T-cell (primary cell): Measurements from ENCODE around the gene SLC35G6. TPM values are rescaled to one million over a fixed set of nuclear protein-coding genes. Genes with fewer than 3 reads are reported as not detected.
A peak's percentile ranks its signal among the peaks of the same experiment; 100 is the strongest.

ENCODE experiments used
- ATAC-seq, 4 experiments: fragments of 200-7000 bp in 3 of 4; fragments of 150-1000 bp in 1 of 4; cut with Tn5 transposase; replicated peaks in 1 of 4; 1 replicate in 3 of 4; 2 replicates in 1 of 4; pipeline ENCODE4 v1.10.0; 2021; ENCODE audit warnings: moderate library complexity in 3 of 4, mild to moderate bottlenecking in 2 of 4, moderate number of reproducible peaks in 1 of 4
- CTCF ChIA-PET, 2 donors: fragments of 300-600 bp; sonication (Branson Sonifier 250); formaldehyde crosslinking; loops; one replicate each; lab custom pipeline; 2022; ENCODE audit warnings: antibody characterized with exemption in 2 of 2; lab: Charles Lee
- POLR2A ChIA-PET, 2 donors: fragments of 300-600 bp; sonication (Branson Sonifier 250); formaldehyde crosslinking; loops; one replicate each; lab custom pipeline; 2022; ENCODE audit warnings: antibody characterized with exemption in 2 of 2; lab: Charles Lee
- DNase-seq, 35 experiments: peaks; one replicate each; pipeline versions ENCODE4 v3.0.0 to v3.0.0-alpha.2; 2013 to 2023
- H3K27ac ChIP-seq: one replicate; pipeline ENCODE4 v1.5.1; 2013; ENCODE audit warnings: low read length
- H3K27me3 ChIP-seq, 2 experiments: replicated peaks in 1 of 2; 1 replicate in 1 of 2; 2 replicates in 1 of 2; pipeline versions ENCODE4 v1.6.1 to v1.7.0; 2013; ENCODE audit warnings: low read length in 1 of 2, mixed read lengths in 1 of 2; ENCODE audit not compliant: control insufficient read depth in 2 of 2, insufficient read depth in 2 of 2; ENCODE audit errors: extremely low read depth in 1 of 2
- H3K36me3 ChIP-seq, 2 donors: 1 replicate in 1 of 2; 2 replicates in 1 of 2; pipeline versions ENCODE4 v1.6.1 to v1.7.0; 2013; ENCODE audit warnings: low read length in 1 of 2; ENCODE audit not compliant: control insufficient read depth in 2 of 2, insufficient read depth in 1 of 2; ENCODE audit errors: extremely low read depth in 1 of 2
- H3K4me1 ChIP-seq, 2 experiments: 1 replicate in 1 of 2; 2 replicates in 1 of 2; pipeline versions ENCODE4 v1.6.1 to v1.7.0; 2013; ENCODE audit warnings: low read length in 2 of 2, mixed read lengths in 1 of 2; ENCODE audit not compliant: insufficient read depth in 2 of 2, control insufficient read depth in 1 of 2; ENCODE audit errors: extremely low read depth in 1 of 2
- H3K4me3 ChIP-seq, 2 donors: 1 replicate in 1 of 2; 2 replicates in 1 of 2; pipeline versions ENCODE4 v1.5.1 to v1.7.0; 2013; ENCODE audit warnings: mild to moderate bottlenecking in 2 of 2, low read length in 1 of 2, moderate library complexity in 1 of 2; ENCODE audit not compliant: control insufficient read depth in 1 of 2; ENCODE audit errors: extremely low read depth in 1 of 2
- H3K9me3 ChIP-seq: 2 replicates; pipeline ENCODE4 v1.7.0; 2013
- H3K27ac Mint-ChIP-seq, 2 donors: one replicate each; pipeline ENCODE4 v1.8.0; 2020 to 2021; ENCODE audit warnings: mild to moderate bottlenecking in 2 of 2, mixed read lengths in 2 of 2
- H3K27me3 Mint-ChIP-seq, 2 donors: one replicate each; pipeline ENCODE4 v1.8.0; 2021 to 2022; ENCODE audit warnings: mixed read lengths in 2 of 2
- H3K36me3 Mint-ChIP-seq: one replicate; pipeline ENCODE4 v1.8.0; 2021; ENCODE audit warnings: mixed read lengths
- H3K4me1 Mint-ChIP-seq, 3 donors: one replicate each; pipeline ENCODE4 v1.8.0; 2020 to 2022; ENCODE audit warnings: mixed read lengths in 3 of 3, mild to moderate bottlenecking in 1 of 3
- H3K4me3 Mint-ChIP-seq, 3 donors: one replicate each; pipeline ENCODE4 v1.8.0; 2020 to 2022; ENCODE audit warnings: mild to moderate bottlenecking in 3 of 3, mixed read lengths in 3 of 3, moderate library complexity in 3 of 3
- H3K9me3 Mint-ChIP-seq, 3 donors: one replicate each; pipeline ENCODE4 v1.8.0; 2020 to 2022; ENCODE audit warnings: mixed read lengths in 3 of 3
- WGBS: methylation state at CpG from one replicate; pipeline ENCODE4 v1.1.5; 2013; ENCODE audit warnings: missing lambda C conversion rate; ENCODE audit not compliant: insufficient coverage; 5-methylcytosine and 5-hydroxymethylcytosine counted together
- total RNA-seq, 35 experiments: library from RNA in 6 of 35; stranded (reverse) in 6 of 35; fragments of 120-200 nt in 1 of 35; gene quantifications; one replicate each; pipeline versions ENCODE4 v1.2.1 to v1.2.4 and lab custom pipeline; 2013 to 2026

Gene SLC35G6
- total RNA-seq, 5 donors from 2014 or later (not counting 1 experiment from before 2014, with no cell fraction given) = not detected

DNA sequence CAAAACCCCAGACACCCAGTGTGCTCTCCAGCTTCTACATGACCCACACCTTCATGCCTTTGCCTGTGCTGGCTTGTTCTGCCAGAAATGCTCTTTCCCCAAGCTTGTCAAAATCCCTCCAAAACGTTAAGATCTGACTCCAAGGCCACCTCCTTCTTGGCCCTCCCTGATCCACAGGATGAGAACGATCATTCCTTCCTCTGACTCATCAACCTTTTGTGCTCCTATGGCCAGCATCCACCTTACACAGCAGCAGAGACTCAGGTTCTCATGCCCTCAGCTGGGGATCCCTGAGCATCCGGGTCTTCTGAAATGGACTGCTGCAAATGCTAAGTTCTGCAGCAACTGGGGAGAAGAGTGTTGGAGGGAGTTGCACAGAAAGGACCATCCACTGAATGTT, 4.8 kb upstream of the SLC35G6 start:
- H3K27me3 Mint-ChIP-seq = no peaks in the 10 kb centered on the region
- POLR2A ChIA-PET = interaction anchor here (0.6 to 1.1 kb wide), 3 partner anchors 9 to 92 kb away, joined by 3 read pairs; no protein-coding TSS in a partner anchor
- peaks cover 59 to 78% (median 76%) of the 10 kb centered on the region in 3 donors for H3K4me1 Mint-ChIP-seq
- Histone ChIP-seq H3K4me1 (peaks cover 22 to 75% of the 10 kb centered on the region in 2 experiments), H3K27me3 (no peaks in the 10 kb centered on the region), H3K27ac (peak overlapping the region; percentile 88), H3K36me3 (peaks cover 0 to 3% of the 10 kb centered on the region in 2 donors), H3K9me3 (no peaks in the 10 kb centered on the region), H3K4me3 (peak overlapping the region in 1 of 2 donors; percentile 17)
- WGBS = 29% methylated on average over 2 of the region's 3 CpGs
- H3K27ac Mint-ChIP-seq = peak overlapping the region; percentile 89 to 96
- H3K9me3 Mint-ChIP-seq = no peaks in the 10 kb centered on the region
- no peaks in the 10 kb centered on the region for H3K36me3 Mint-ChIP-seq
- CTCF ChIA-PET = interaction anchor here in 1 of 2 donors (0.9 kb wide), 1 partner anchor 21 kb away, joined by 4 read pairs; no protein-coding TSS in a partner anchor
- peak overlapping the region; percentile 3 to 96 (median 92) for H3K4me3 Mint-ChIP-seq
- no peak for ATAC-seq
- DNase-seq = no peak

DNA sequence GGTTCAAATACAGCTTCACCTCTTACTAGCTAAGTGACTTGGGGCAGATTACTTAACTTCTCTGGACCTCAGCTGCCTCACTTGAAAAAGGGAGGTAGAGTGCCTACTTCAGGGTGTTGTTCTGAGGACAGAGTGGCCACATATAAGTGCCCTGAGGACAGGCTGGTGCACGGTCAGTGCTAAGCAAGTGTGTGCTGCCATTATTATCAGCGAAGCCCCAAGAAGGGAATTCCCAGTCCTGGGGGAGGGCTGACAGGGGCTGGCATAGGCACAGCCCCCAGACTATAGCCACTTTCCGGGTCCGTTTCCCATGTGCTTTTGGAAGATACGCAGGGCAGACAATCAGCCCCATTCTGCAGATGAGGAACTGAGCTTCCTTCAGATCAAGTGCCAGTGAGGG, 4.3 kb upstream of the SLC35G6 start:
- peak overlapping the region in 1 of 2 donors; percentile 81 for H3K4me3 ChIP-seq
- Mint-ChIP-seq H3K4me3 (peak overlapping the region; percentile 92 to 96 (median 95)), H3K4me1 (peaks cover 59 to 78% (median 76%) of the 10 kb centered on the region in 3 donors), H3K27ac (peak overlapping the region; percentile 89 to 96), H3K27me3 (no peaks in the 10 kb centered on the region), H3K36me3 (no peaks in the 10 kb centered on the region), H3K9me3 (no peaks in the 10 kb centered on the region)
- ATAC-seq (no peak), DNase-seq (no peak)
- H3K27me3 ChIP-seq = no peaks in the 10 kb centered on the region
- H3K9me3 ChIP-seq = no peaks in the 10 kb centered on the region
- H3K36me3 ChIP-seq = peaks cover 0 to 3% of the 10 kb centered on the region in 2 donors
- ChIA-PET CTCF (no interaction called here), POLR2A (interaction anchor here (0.5 to 1.1 kb wide), 3 partner anchors 8 to 99 kb away, joined by 3 to 6 read pairs (median 4); no protein-coding TSS in a partner anchor)
- H3K4me1 ChIP-seq = peaks cover 18 to 76% of the 10 kb centered on the region in 2 experiments
- H3K27ac ChIP-seq = peak overlapping the region; percentile 88
- WGBS = 94% methylated on average over 5 of the region's 5 CpGs

DNA sequence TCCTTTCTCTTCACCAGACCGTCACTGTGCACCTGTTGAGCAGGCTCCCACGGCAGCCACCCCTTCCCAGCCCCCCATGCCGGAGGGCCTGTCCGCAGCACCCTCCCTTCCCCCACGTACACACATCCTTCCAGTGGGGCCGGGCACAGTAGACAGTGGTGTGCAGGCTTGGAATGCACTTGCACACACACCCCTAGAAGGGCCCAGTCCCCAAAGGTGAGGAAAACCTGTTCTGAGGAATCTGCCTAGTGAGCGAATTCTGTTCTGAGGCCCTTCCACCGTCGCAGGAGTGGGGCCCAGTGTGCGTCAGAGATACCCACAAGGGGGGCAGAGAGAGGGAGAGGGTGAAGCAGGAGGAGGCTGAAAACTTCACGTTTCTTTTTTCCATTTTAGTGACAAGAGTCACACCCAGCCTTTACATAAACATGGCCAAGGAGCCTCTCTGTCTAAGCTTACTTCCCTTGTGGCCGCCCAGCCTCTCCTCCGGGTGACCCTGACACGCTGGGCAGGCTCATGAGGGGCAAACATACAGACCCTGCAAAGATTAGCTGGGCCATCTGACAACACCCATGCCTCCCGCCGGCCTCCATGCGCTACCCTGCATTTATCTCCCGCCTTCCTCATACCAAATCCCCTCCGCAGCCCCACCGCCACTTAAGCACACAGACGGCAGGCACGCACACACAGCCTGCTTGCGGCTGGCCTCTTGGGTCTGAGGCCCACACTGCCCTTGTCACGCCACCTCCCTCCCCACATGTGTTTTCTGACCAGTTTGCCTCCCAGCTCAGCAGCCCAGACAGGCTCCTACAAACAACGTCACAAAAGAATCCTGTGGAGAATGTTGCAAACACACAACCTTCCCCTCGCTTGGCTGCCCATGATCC, 3.6 kb upstream of the SLC35G6 start:
- peaks cover 60 to 78% (median 75%) of the 10 kb centered on the region in 3 donors for H3K4me1 Mint-ChIP-seq
- H3K4me3 ChIP-seq = peak overlapping the region; percentile 67 to 81
- H3K4me1 ChIP-seq = peaks cover 17 to 75% of the 10 kb centered on the region in 2 experiments
- ATAC-seq (peak in 1 of 4 experiments; percentile 40), DNase-seq (peak in 29 of 35 experiments; percentile 24 to 72 (median 43))
- peak overlapping the region; percentile 89 to 96 for H3K27ac Mint-ChIP-seq
- peaks cover 0 to 3% of the 10 kb centered on the region in 2 donors for H3K36me3 ChIP-seq
- CTCF ChIA-PET = no interaction called here
- H3K9me3 ChIP-seq = no peaks in the 10 kb centered on the region
- no peaks in the 10 kb centered on the region for H3K27me3 Mint-ChIP-seq
- H3K9me3 Mint-ChIP-seq = no peaks in the 10 kb centered on the region
- POLR2A ChIA-PET = interaction anchor here (0.5 to 1.1 kb wide), 4 partner anchors 8 to 345 kb away, joined by 3 to 6 read pairs (median 4); no protein-coding TSS in a partner anchor
- H3K27me3 ChIP-seq = no peaks in the 10 kb centered on the region
- H3K36me3 Mint-ChIP-seq = no peaks in the 10 kb centered on the region
- WGBS = 68% methylated on average over 22 of the region's 26 CpGs
- peak overlapping the region; percentile 88 for H3K27ac ChIP-seq
- H3K4me3 Mint-ChIP-seq = peak overlapping the region; percentile 92 to 96 (median 95)

DNA sequence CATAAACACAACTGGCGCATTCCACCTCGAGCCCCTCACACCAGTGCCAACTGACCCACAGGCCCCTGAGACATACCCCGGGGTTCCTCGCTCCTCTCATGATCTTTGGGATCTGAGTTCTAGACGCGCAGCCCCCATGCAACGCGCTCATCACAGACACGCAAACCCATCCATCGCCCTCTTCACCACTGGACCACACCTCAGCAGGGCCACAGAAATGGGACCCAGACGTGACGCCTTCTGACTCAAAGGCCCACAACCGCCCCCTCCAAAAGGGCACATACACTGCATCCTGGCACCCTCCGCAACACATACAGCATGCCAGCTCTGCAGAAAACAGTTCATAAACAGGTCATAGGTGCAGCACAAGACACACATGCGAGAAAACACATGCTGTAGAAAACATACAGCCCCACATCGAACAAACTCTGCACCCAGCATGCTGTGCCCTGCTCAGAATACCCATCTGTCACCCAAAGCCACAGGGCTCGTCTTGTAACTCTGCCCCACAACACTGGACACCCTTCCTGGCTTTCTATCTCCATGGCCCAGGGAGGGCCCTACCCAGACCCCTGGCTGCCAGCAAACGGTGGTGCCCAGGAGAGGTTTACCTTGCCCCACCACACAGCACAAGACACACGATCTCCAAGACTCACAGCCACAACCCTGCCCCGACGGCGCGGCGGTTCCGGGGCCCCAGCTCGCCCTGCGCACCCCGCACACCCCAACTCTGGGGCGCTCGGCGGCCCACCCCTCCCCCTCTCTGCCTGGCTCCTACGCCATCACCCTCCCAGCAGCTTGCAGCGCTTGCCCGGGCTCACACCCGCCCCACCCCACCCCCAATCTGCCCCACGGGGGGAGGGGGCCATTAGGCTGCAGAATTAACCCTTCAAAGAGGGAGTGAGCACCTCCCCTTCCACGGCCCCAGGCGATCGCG, 2.7 kb upstream of the SLC35G6 start:
- Histone ChIP-seq H3K36me3 (peaks cover 0 to 3% of the 10 kb centered on the region in 2 donors), H3K27ac (peak overlapping the region; percentile 88), H3K27me3 (no peaks in the 10 kb centered on the region), H3K9me3 (no peaks in the 10 kb centered on the region), H3K4me3 (peak overlapping the region; percentile 67 to 81), H3K4me1 (peaks cover 19 to 80% of the 10 kb centered on the region in 2 experiments)
- 24% methylated on average over 35 of the region's 40 CpGs for WGBS
- Mint-ChIP-seq H3K4me1 (peaks cover 64 to 79% (median 78%) of the 10 kb centered on the region in 3 donors), H3K36me3 (no peaks in the 10 kb centered on the region), H3K27ac (peak overlapping the region; percentile 89 to 96), H3K27me3 (no peaks in the 10 kb centered on the region), H3K9me3 (no peaks in the 10 kb centered on the region), H3K4me3 (peak overlapping the region; percentile 92 to 96 (median 95))
- DNase-seq (peak; percentile 50 to 85 (median 78)), ATAC-seq (peak; percentile 36 to 47 (median 46))
- POLR2A ChIA-PET = interaction anchor here in 1 of 2 donors (0.6 to 0.7 kb wide), 2 partner anchors 76 to 252 kb away, joined by 3 read pairs; no protein-coding TSS in a partner anchor
- CTCF ChIA-PET = interaction anchor here in 1 of 2 donors (0.7 to 2.1 kb wide), 3 partner anchors 35 to 44 kb away, joined by 3 to 5 read pairs (median 3); partner anchors contain the start of gene TMEM102

DNA sequence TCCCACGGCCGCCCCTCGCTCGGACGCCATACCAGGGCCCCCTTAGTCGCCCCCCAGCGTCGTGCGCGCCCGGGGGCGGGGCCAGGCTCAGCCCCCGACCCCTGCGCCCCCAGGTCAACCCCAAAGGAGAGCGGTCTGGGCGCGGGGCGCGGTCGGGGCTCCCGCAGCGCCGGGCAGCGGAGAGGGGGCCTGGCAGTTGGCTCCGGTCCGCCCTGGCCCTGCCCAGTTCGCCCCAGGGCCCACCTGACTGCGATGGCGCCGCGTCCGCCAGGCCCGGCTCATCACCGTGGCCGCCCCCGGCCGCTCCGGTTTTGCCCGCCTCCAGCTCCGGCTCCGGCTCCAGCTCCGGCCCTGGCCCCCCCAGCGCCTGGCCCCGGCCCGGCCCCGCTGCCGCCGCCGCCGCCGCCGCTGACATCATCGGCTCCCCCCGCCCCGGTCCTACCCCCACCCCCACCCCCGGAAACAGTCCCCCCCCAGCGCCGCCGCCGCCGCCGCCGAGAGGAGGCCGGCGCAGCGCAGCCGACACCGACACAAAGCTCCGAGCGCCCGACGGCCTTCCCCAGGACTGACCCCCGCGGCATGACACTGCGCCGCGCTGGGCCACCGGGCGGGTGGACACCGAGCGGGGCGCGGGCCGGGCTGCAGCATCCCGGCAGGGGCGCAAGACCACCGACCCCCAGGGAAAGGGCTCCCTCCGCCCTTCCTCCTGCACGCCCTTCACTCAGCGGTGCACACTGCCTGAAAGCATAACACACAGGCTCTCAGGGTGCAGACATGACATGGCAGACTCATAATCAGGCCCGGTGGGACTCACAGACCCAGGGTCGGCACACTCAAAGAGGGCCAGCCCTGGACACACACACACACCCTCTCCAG, 1.8 kb upstream of the SLC35G6 start, which contains the start of gene ZBTB4:
Gene ZBTB4, minus strand, starts transcription at position 419 of the 876 bp plus-strand sequence. CDS start 12,830 bp downstream, outside the sequence.
- CTCF ChIA-PET = interaction anchor here in 1 of 2 donors (0.6 to 2.1 kb wide), 5 partner anchors 34 to 77 kb away, joined by 3 to 5 read pairs (median 3); partner anchors contain the start of gene TMEM102
- H3K27me3 ChIP-seq = no peaks in the 10 kb centered on the region
- Mint-ChIP-seq H3K9me3 (no peaks in the 10 kb centered on the region), H3K36me3 (no peaks in the 10 kb centered on the region), H3K27ac (peak within 1 kb of the TSS; percentile 100), H3K27me3 (no peaks in the 10 kb centered on the region), H3K4me1 (peaks cover 68 to 74% (median 71%) of the 10 kb centered on the region in 3 donors), H3K4me3 (peak within 1 kb of the TSS; percentile 92 to 96 (median 95))
- 0% methylated on average over 65 of the region's 92 CpGs for WGBS
- H3K4me3 ChIP-seq = peak within 1 kb of the TSS; percentile 72 to 94
- POLR2A ChIA-PET = interaction anchor here in 1 of 2 donors (0.6 to 0.7 kb wide), 2 partner anchors 17 to 77 kb away, joined by 3 to 4 read pairs; no protein-coding TSS in a partner anchor
- H3K36me3 ChIP-seq = peaks cover 0 to 3% of the 10 kb centered on the region in 2 donors
- ATAC-seq = peak; percentile 8 to 21 (median 18)
- no peaks in the 10 kb centered on the region for H3K9me3 ChIP-seq
- DNase-seq = peak; percentile 30 to 86 (median 65)
- peaks cover 19 to 74% of the 10 kb centered on the region in 2 experiments for H3K4me1 ChIP-seq
- H3K27ac ChIP-seq = peak within 1 kb of the TSS; percentile 90
